ENCODE results near the gene MGMT.

MGMT gene

DNA sequence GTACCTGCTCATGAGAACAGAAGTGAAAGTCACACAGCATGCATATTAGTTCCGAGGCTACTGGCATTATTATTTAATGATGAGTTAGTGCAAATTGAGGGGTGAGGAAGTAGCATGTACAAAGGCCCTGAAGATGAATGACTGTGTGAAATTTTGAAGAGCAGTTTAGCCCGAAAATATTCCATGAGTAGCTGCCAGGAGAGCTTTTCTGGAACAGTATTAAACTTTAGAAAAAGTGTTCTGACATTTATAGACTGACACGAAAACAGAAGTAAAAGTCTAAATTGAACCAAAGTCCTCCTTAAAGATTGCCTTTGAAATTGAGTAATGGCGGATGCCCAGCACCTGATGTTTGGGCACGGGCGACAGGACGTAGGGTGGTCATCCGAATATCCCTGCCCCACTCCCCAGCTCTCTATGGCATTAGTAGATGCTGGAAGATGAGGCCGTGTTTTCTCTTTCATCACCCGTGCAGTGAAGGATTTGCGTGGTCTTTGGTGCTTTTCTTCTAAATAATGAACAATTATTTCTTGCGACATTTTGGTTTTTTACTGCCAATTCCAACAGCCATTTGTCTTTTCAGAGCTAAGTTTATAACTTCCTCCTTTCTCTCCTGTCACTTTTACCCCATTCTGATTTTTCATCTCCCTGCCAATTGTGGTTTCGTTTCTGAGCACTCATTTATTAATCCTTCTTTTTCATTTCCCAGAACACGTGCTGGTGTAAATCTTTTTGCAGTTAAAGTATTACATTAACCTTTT is 192.6 kb downstream of the MGMT start:
- DNase-seq = peak; percentile 23

DNA sequence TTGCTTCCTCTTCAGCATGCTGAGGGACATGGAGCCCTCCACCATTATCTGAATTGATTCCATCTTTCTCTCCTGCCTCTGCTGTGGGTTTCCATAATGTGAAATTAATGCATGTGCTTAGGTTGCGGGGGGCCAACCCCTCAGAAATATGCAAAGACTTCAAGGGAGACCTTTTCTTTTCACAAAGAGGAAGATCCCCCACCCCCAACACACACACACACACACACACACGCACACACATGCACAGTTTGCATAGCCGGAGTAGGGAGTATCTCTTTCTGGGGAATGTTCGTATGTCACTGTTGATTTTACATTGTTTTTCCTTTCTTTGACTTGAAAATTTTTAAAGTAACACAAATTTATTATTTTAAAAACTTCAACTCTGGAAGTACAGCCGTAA is 193.5 kb downstream of the MGMT start:
- no peak for DNase-seq

GRCh38 chr10:129662426-129662825 is 195.4 kb downstream of the MGMT start:
- peak; percentile 7 for DNase-seq

DNA sequence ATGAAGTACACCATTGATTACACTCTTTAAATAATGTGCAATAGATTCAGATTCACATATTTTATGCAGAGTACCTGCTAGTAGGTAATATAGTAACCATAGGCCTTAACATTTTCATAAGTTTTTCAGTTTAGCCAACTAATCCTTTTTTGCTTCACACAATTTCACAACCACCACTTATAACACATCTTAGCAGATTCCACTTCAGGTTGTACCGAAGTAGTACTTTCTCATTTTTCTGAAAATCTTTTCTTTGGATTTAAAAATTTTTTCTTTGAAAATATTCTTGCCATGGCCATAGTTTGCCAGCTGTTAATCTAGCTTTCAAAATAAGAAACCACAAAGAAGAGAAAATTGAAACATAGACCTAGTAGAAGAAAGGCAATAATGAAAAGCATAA is 203.1 kb downstream of the MGMT start:
- no peak for DNase-seq

DNA sequence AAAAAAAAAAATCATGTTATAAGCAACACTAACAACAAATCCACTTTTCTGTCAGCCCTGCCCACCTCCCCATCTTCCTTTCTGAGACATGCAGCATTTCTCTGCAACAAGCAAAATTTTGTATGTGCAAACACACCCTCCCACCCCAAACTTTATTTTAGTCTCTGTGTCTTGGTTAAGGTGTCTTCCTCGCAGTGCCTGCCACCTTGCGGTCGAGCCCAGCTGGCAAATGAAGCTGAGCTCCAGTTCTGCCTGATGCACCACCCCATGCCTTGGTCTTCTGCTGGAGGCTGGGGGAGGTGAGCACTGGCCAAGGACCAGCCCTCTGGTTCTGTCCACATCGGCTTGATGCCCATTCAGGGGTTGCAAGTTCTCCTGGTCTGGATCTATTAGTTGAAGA is 206.3 kb downstream of the MGMT start:
- no peak for DNase-seq

GRCh38 chr10:129675027-129675769 is 208.2 kb downstream of the MGMT start:
- DNase-seq = no peak

- DNase-seq = no peak
Measured at GRCh38 chr10:129676014-129676413, 209.0 kb downstream of the MGMT start.

- DNase-seq = no peak
Measured at GRCh38 chr10:129677377-129677927, 210.4 kb downstream of the MGMT start.

- no peak for DNase-seq
Measured at GRCh38 chr10:129678186-129678585, 211.1 kb downstream of the MGMT start.

GRCh38 chr10:129679207-129679606 is 212.2 kb downstream of the MGMT start:
- DNase-seq = no peak

DNA sequence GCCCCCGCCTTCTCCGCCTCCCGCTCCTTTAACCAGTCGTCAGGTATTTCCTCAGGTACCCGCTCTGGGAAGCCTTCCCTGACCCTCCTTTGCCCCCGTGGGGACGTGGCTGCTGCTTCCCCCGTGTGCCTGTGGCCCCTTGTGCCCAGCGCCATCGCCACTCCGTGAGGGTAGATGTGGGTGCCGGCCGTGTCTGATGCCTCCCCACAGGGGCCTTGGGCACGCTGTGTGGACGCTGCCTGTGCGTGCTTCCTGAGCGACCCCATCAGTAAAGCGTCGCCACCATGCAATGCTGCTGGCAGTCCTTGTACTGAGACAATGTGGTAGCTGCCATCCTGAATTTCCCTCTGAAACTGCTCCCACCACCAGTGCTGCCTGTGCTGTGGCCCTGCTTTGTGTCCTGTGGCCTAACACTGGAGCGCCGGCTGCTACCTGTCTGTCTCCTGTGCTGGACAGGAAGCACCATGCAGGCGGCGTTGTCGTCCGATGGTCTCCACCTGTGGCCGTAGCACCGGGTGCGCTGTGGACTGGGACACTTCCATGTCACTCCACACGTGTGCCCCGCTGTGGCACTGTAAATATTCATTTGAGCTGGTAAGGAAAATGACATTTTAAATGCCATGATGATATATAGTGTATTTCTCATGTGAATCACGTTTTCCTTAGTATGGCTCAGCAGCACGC is 213.8 kb downstream of the MGMT start:
- DNase-seq = no peak

GRCh38 chr10:129681856-129682255 is 214.8 kb downstream of the MGMT start:
- no peak for DNase-seq

DNA sequence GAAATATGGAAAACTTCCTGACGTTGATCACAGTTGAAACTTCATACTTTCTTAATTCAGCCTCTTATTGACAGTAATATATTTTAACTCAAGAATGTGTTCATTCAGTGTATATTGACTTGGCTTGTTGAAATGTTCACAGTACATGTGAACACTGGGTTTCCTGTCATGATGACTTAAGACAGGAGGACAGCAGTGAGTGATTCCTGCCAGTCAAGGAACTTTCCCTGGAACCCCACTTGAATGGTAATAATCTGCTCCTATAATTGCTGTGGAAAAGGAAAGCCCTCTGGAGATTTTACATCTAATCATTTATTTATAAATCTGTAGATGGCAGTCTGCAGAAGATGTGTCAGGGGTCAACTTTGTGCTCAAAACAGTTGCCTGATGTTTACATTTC is 216.5 kb downstream of the MGMT start:
- DNase-seq = no peak

- DNase-seq = no peak
Measured at GRCh38 chr10:129683920-129684319, 216.9 kb downstream of the MGMT start.

DNA sequence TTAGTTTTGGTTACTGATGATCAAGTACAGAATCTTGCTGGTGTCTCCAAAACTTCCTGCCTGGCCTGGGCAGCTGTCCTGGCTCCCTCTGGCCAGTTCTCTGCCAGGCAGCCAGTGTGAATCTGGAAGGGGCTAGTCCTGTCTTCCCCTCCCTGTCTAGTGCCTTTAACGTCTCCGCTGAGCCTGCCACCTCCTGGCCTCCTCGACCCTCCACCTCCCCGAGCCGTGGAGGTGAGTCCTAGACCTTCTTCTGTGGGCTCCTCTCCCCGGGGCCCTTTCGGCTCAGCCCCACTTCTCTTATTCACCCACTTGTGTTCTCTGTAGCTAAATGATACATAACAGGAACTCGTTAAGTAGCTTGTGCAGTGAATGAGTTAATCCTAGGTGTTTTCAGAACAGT is 218.2 kb downstream of the MGMT start:
- no peak for DNase-seq

- no peak for DNase-seq
Measured at GRCh38 chr10:129689671-129690071, 222.6 kb downstream of the MGMT start.

GRCh38 chr10:129690248-129691070 is 223.4 kb downstream of the MGMT start:
- no peak for DNase-seq

DNA sequence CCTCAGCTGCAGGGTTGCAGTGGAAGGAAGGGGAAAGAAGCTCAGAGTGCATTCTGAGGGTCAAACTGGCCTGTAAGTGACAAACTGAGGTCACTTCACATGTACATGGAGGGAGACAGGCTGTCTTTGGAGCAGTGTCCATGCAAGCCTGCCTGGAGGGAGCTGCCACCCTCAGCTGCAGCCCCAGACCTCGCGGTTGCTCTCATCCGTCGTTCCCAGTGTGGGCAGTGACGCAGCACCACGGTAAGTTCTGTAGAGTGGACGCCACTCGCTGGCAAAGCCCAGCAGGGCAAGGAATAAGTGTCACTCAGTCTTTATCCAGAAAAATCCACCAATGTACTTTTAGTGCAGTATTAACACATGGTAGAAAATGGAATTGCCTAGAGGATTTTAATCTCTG is 225.7 kb downstream of the MGMT start:
- no peak for DNase-seq

DNA sequence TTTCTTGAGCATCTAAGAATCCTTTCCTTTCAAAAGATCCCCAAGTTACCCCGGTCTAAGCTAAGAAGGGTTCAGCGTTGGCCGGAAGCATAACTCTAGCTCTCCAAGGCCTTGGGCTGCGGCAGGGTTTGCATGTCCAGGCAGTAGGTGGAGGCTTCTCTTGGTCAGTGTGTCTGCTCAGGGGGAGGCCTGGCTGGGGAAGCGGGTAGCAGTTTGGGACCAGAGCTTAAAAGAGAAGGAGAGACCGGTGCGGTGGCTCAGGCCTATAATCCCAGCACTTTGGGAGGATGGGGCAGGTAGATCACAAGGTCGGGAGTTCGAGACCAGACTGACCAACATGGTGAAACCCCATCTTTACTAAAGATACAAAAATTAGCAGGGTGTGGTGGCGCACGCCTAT is 226.3 kb downstream of the MGMT start:
- DNase-seq = no peak

GRCh38 chr10:129694184-129694583 is 227.1 kb downstream of the MGMT start:
- DNase-seq = no peak

GRCh38 chr10:129694691-129695243 is 227.7 kb downstream of the MGMT start:
- no peak for DNase-seq

GRCh38 chr10:129695671-129696070 is 228.6 kb downstream of the MGMT start:
- DNase-seq = no peak

Measured in suppressor macrophage treated with lipopolysaccharide for 4 hours (primary cell).